ENCODE data around the gene CNOT6. TPM values are rescaled to one million over a fixed set of nuclear protein-coding genes. Genes with fewer than 3 reads are reported as not detected.
A peak's percentile ranks its signal among the peaks of the same experiment; 100 is the strongest.
"Not testable (repeated sequence)": the region's sequence is repeated elsewhere in the genome, so short reads cannot be mapped to it uniquely, and the experiment has no call there.

The CNOT6 gene
- total RNA-seq = 15.1 TPM

DNA sequence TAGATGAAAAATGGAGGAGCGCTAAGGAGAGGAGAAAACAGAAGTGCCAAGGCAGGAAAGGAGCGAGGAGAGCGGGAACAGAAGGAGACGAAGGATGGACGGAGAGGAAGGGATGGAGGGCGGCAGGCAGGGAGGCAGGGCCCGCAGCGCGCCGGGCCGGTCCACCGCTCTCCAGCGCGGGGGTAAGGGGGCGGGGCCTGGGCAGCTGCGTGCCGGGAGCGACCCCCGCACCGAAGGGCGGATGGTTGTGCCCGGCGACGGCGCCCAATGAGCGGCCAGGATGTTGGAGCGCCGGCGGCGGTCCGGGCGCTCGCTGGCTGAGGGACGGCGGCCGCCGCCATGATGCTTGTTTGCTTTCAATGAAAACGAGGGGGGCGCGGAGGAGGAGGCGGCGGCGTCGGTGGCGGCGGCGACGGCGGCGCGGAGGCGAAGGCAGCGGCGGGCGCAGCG lies at the start of gene CNOT6:
Gene CNOT6, plus strand, starts transcription at position 320 of the 450 bp plus-strand sequence. CDS start 34,898 bp downstream, outside the sequence.
- Histone ChIP-seq H3K9ac (ENCODE audit: low read depth in 1 of 3, low read length in 3 of 3) (peak within 1 kb of the TSS; percentile 72 to 90 (median 74)), H3K27ac (ENCODE audit: low read depth, low read length) (peak within 1 kb of the TSS; percentile 72), H3K4me1 (ENCODE audit: control insufficient read depth in 3 of 3, insufficient read depth in 3 of 3, low read length in 3 of 3) (peaks cover 9 to 11% (median 11%) of the 10 kb centered on the region in 3 donors), H3K9me3 (ENCODE audit: control insufficient read depth in 3 of 3, low read length in 3 of 3) (no peaks in the 10 kb centered on the region), H3K36me3 (ENCODE audit: control insufficient read depth in 3 of 3, insufficient read depth in 3 of 3, low read length in 3 of 3) (peaks cover 0 to 2% (median 0%) of the 10 kb centered on the region in 3 donors), H3K4me3 (ENCODE audit: low read length in 3 of 3) (peak within 1 kb of the TSS; percentile 82 to 83 (median 82)), H3K27me3 (ENCODE audit: control insufficient read depth in 3 of 3, insufficient read depth in 3 of 3, low read length in 3 of 3) (no peaks in the 10 kb centered on the region)

DNA sequence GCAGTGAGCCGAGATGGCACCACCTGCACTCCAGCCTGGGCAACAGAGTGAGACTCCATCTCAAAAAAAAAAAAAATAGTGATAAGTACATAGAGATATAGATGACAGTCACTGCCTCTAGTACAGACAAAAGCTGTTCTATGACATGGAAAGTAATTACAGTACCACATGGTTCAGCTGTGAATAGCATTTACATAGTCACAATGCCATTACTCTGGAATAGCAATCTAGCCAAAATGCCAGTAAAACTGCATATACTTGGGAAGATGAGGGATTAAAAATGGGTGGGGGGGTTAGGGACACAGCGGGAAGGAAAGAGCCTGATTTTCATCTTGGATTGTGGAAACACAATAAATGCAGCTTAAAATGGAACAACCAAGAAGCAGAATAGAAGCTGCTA lies 39.4 kb upstream of the CNOT6 start:
- no peaks in the 10 kb centered on the region for H3K27me3 ChIP-seq (ENCODE audit: control insufficient read depth in 3 of 3, insufficient read depth in 3 of 3, low read length in 3 of 3)
- no peak overlapping the region for H3K4me3 ChIP-seq (ENCODE audit: low read length in 3 of 3)
- no peaks in the 10 kb centered on the region for H3K4me1 ChIP-seq (ENCODE audit: control insufficient read depth in 3 of 3, insufficient read depth in 3 of 3, low read length in 3 of 3)
- no peak overlapping the region for H3K9ac ChIP-seq (ENCODE audit: low read depth in 1 of 3, low read length in 3 of 3)
- H3K36me3 ChIP-seq (ENCODE audit: control insufficient read depth in 3 of 3, insufficient read depth in 3 of 3, low read length in 3 of 3) = no peaks in the 10 kb centered on the region
- H3K27ac ChIP-seq (ENCODE audit: low read depth, low read length) = no peak overlapping the region
- H3K9me3 ChIP-seq (ENCODE audit: control insufficient read depth in 3 of 3, low read length in 3 of 3) = no peaks in the 10 kb centered on the region

DNA sequence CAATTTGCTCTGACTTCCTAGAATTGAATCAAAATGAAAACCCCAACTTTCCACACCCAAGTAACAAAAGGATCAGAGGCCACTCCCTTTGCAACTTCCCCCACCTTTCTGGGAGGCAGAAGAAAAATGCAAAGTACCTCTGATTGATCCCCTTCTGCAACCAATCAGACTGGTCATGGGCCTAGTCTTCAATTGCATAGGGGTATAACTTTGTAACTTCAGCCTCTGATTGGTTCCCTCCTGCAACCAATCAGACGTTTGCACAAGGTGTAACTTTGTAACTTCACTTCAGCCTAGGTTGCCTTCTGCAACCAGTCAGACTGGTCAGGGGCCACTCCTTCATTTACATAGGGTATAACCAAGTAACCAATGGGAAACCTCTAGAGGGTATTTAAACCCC lies 38.3 kb upstream of the CNOT6 start:
- H3K36me3 ChIP-seq (ENCODE audit: control insufficient read depth in 3 of 3, insufficient read depth in 3 of 3, low read length in 3 of 3) = no peaks in the 10 kb centered on the region

DNA sequence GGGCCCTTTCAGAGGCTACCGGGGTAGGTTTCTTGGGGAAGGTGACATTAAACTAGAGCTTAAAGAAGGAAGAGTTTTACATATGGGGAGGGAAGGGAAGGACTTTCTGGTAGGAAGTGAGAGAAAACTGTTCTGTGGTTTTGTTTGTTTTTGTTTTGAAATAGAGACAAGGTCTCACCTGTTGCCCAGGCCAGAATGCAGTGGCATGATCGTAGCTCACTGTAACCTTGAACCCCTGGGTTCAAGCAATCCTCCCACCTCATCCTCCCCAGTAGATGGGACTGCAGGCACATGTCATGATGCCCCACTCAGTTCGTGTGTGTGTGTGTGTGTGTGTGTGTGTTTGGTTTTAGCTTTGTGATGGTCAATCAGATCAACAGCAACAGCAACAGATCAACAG lies 37.4 kb upstream of the CNOT6 start:
- Histone ChIP-seq H3K9me3 (ENCODE audit: control insufficient read depth in 3 of 3, low read length in 3 of 3) (no peaks in the 10 kb centered on the region), H3K4me1 (ENCODE audit: control insufficient read depth in 3 of 3, insufficient read depth in 3 of 3, low read length in 3 of 3) (no peaks in the 10 kb centered on the region), H3K36me3 (ENCODE audit: control insufficient read depth in 3 of 3, insufficient read depth in 3 of 3, low read length in 3 of 3) (no peaks in the 10 kb centered on the region), H3K9ac (ENCODE audit: low read depth in 1 of 3, low read length in 3 of 3) (no peak overlapping the region), H3K27ac (ENCODE audit: low read depth, low read length) (no peak overlapping the region), H3K4me3 (ENCODE audit: low read length in 3 of 3) (no peak overlapping the region), H3K27me3 (ENCODE audit: control insufficient read depth in 3 of 3, insufficient read depth in 3 of 3, low read length in 3 of 3) (peaks cover 0 to 4% (median 0%) of the 10 kb centered on the region in 3 donors)

More for the DNA sequence above, 38.3 kb upstream of the CNOT6 start:
- Histone ChIP-seq H3K4me1 (ENCODE audit: control insufficient read depth in 3 of 3, insufficient read depth in 3 of 3, low read length in 3 of 3) (no peaks in the 10 kb centered on the region), H3K9me3 (ENCODE audit: control insufficient read depth in 3 of 3, low read length in 3 of 3) (no peaks in the 10 kb centered on the region), H3K4me3 (ENCODE audit: low read length in 3 of 3) (no peak overlapping the region), H3K27ac (ENCODE audit: low read depth, low read length) (no peak overlapping the region), H3K27me3 (ENCODE audit: control insufficient read depth in 3 of 3, insufficient read depth in 3 of 3, low read length in 3 of 3) (peaks cover 0 to 4% (median 0%) of the 10 kb centered on the region in 3 donors), H3K9ac (ENCODE audit: low read depth in 1 of 3, low read length in 3 of 3) (no peak overlapping the region)

DNA sequence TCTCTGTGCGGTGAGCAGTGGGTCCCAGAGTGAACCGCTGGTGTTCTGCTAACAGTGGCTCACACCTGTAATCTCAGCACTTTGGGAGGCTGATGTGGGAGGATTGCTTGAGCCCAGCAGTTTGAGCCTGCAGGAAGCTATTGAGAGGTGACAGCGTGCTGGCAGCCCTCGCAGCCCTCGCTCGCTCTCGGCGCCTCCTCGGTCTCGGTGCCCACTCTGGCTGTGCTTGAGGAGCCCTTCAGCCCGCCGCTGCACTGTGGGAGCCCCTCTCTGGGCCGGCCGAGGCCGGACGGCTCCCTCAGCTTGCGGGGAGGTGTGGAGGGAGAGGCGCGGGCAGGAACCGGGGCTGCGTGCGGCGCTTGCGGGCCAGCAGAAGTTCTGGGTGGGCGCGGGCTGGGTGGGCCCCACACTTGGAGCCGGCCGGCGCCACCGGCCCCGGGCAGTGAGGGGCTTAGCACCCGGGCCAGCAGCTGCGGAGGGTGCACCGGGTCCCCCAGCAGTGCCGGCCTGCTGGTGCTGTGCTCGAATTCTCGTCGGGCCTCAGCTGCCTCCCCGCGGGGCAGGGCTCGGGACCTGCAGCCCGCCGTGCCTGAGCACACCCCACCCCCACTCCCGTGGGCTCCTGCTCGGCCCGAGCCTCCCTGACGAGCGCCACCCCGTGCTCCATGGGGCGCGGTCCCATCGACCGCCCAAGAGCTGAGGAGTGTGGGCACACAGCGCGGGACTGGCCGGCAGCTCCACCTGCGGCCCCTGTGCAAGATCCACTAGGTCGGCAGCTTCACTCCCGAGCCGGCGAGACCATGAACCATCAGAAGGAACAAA lies 35.1 kb upstream of the CNOT6 start:
- H3K4me1 ChIP-seq (ENCODE audit: control insufficient read depth in 3 of 3, insufficient read depth in 3 of 3, low read length in 3 of 3); H3K4me3 ChIP-seq (ENCODE audit: low read length in 3 of 3); H3K36me3 ChIP-seq (ENCODE audit: control insufficient read depth in 3 of 3, insufficient read depth in 3 of 3, low read length in 3 of 3); H3K27me3 ChIP-seq (ENCODE audit: control insufficient read depth in 3 of 3, insufficient read depth in 3 of 3, low read length in 3 of 3); H3K9me3 ChIP-seq (ENCODE audit: control insufficient read depth in 3 of 3, low read length in 3 of 3); H3K9ac ChIP-seq (ENCODE audit: low read depth in 1 of 3, low read length in 3 of 3); H3K27ac ChIP-seq (ENCODE audit: low read depth, low read length): not testable (repeated sequence)

DNA sequence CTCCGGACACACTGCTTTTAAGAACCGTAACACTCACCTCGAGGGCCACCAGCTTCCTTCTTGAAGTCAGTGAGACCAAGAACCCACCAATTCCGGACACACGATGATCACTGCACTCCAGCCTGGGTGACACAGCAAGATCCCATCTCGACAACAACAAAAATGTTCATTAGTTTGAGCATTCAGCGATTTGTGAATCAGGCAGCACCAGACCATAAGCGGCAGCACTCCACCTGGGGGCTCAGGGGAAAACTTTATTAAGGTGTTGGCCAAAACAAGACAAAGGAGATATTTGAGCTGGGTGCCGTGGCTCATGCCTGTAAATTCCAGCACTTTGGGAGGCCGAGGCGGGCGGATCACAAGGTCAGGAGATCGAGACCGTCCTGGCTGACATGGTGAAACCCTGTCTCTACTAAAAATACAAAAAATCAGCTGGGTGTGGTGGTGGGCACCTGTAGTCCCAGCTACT lies 34.5 kb upstream of the CNOT6 start:
- H3K9ac ChIP-seq (ENCODE audit: low read depth in 1 of 3, low read length in 3 of 3); H3K4me1 ChIP-seq (ENCODE audit: control insufficient read depth in 3 of 3, insufficient read depth in 3 of 3, low read length in 3 of 3); H3K4me3 ChIP-seq (ENCODE audit: low read length in 3 of 3); H3K9me3 ChIP-seq (ENCODE audit: control insufficient read depth in 3 of 3, low read length in 3 of 3); H3K36me3 ChIP-seq (ENCODE audit: control insufficient read depth in 3 of 3, insufficient read depth in 3 of 3, low read length in 3 of 3); H3K27ac ChIP-seq (ENCODE audit: low read depth, low read length); H3K27me3 ChIP-seq (ENCODE audit: control insufficient read depth in 3 of 3, insufficient read depth in 3 of 3, low read length in 3 of 3): not testable (repeated sequence)

DNA sequence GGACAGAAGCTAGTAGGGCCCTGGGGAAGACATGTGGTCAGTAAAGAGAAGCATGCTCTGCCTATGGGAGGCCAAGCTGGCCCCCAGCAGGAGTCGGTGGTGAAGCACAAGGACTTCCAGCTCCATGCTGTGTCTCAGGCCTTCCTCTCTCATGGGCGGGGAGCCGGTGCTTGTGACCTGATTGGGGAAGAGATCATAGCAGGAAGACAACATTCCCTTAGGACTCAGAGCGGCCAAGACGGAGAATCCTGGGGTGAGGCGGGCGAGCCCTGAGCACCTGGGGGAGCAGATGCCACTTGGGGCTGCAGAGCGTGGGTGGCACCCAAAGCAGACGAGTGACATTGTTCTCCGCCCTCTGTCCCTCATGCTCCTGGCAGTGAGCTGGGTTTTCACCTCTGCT lies 33.3 kb upstream of the CNOT6 start:
- no peak overlapping the region for H3K9ac ChIP-seq (ENCODE audit: low read depth in 1 of 3, low read length in 3 of 3)
- no peak overlapping the region for H3K4me3 ChIP-seq (ENCODE audit: low read length in 3 of 3)

DNA sequence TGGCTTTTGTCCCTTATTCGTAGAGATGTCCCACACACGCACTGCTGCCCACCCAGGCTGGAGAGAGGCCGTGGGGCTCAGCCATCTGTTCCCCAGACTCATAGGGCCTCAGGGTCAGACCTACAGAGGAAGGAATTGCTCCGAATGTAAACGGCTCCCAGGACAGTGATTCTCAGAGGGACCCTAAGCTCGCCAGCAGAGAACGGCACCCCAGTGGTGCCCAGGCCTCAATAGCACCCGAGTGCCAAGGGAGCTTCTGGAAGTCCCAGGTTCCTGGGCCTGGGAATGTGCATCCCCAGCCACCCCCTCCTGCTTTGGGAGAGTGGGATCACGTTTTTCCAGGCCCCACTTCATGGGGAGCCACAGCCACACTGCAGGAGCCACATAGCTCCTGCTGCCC lies 32.9 kb upstream of the CNOT6 start:
- Histone ChIP-seq H3K27me3 (ENCODE audit: control insufficient read depth in 3 of 3, insufficient read depth in 3 of 3, low read length in 3 of 3) (peaks cover 0 to 8% (median 0%) of the 10 kb centered on the region in 3 donors), H3K4me3 (ENCODE audit: low read length in 3 of 3) (no peak overlapping the region), H3K9me3 (ENCODE audit: control insufficient read depth in 3 of 3, low read length in 3 of 3) (no peaks in the 10 kb centered on the region), H3K27ac (ENCODE audit: low read depth, low read length) (no peak overlapping the region), H3K36me3 (ENCODE audit: control insufficient read depth in 3 of 3, insufficient read depth in 3 of 3, low read length in 3 of 3) (no peaks in the 10 kb centered on the region), H3K4me1 (ENCODE audit: control insufficient read depth in 3 of 3, insufficient read depth in 3 of 3, low read length in 3 of 3) (no peaks in the 10 kb centered on the region), H3K9ac (ENCODE audit: low read depth in 1 of 3, low read length in 3 of 3) (no peak overlapping the region)

More for the DNA sequence above, 33.3 kb upstream of the CNOT6 start:
- no peaks in the 10 kb centered on the region for H3K4me1 ChIP-seq (ENCODE audit: control insufficient read depth in 3 of 3, insufficient read depth in 3 of 3, low read length in 3 of 3)
- no peaks in the 10 kb centered on the region for H3K36me3 ChIP-seq (ENCODE audit: control insufficient read depth in 3 of 3, insufficient read depth in 3 of 3, low read length in 3 of 3)
- no peak overlapping the region for H3K27ac ChIP-seq (ENCODE audit: low read depth, low read length)
- H3K9me3 ChIP-seq (ENCODE audit: control insufficient read depth in 3 of 3, low read length in 3 of 3) = no peaks in the 10 kb centered on the region
- peaks cover 0 to 8% (median 0%) of the 10 kb centered on the region in 3 donors for H3K27me3 ChIP-seq (ENCODE audit: control insufficient read depth in 3 of 3, insufficient read depth in 3 of 3, low read length in 3 of 3)

DNA sequence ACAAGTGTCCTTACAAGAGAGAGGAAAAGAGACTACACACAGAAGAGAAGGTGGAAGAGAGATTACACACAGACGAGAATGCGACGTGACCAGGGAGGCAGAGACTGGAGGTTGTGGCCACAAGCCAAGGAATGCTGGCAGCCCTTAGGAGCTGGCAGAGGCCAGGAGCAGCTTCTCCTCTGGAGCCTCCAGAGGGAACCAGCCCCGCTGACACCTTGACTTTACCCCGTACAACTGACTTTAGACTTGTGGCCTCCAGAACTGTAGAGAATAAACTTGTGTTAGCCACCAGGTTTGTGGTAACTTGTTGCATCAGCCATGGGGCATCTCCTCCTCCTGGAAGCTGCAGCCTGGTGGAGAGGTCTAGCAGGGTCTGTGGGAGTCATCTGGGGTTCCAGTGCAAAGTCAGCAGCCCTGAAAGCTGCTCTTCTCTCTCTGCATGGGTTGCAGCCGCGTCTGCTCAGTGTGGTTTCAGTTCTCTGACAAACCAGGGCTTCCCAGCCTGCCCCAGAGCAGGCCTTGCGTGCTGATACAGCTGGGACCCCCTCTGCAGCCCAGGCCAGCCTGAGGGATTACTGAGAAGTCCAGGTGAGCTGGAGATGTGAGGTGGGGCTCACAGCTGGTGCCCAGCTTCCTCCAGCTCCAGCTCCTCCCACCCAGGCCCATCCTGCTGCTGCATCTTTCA lies 30.8 kb upstream of the CNOT6 start:
- Histone ChIP-seq H3K27ac (ENCODE audit: low read depth, low read length) (no peak overlapping the region), H3K9me3 (ENCODE audit: control insufficient read depth in 3 of 3, low read length in 3 of 3) (no peaks in the 10 kb centered on the region), H3K36me3 (ENCODE audit: control insufficient read depth in 3 of 3, insufficient read depth in 3 of 3, low read length in 3 of 3) (no peaks in the 10 kb centered on the region), H3K27me3 (ENCODE audit: control insufficient read depth in 3 of 3, insufficient read depth in 3 of 3, low read length in 3 of 3) (peaks cover 0 to 8% (median 0%) of the 10 kb centered on the region in 3 donors), H3K9ac (ENCODE audit: low read depth in 1 of 3, low read length in 3 of 3) (no peak overlapping the region), H3K4me3 (ENCODE audit: low read length in 3 of 3) (no peak overlapping the region), H3K4me1 (ENCODE audit: control insufficient read depth in 3 of 3, insufficient read depth in 3 of 3, low read length in 3 of 3) (no peaks in the 10 kb centered on the region)

Data from skeletal muscle tissue (tissue), 4 donors.